Nephron (organoid): ENCODE measurements around the gene NCAPD2.
A peak's percentile ranks its signal among the peaks of the same experiment; 100 is the strongest.
"Not testable (repeated sequence)": the region's sequence is repeated elsewhere in the genome, so short reads cannot be mapped to it uniquely, and the experiment has no call there.

Experiments used
- H3K27ac Mint-ChIP-seq, 3 experiments: 2 replicates each; pipeline ENCODE4 v1.8.0; 2020; ENCODE audit warnings: mixed read lengths in 3 of 3, mild to moderate bottlenecking in 2 of 3, moderate library complexity in 1 of 3
- H3K27me3 Mint-ChIP-seq: 2 replicates; pipeline ENCODE4 v1.8.0; 2021; ENCODE audit warnings: low read depth, mild to moderate bottlenecking, moderate library complexity, mixed read lengths
- H3K36me3 Mint-ChIP-seq: 2 replicates; pipeline ENCODE4 v1.8.0; 2020; ENCODE audit warnings: low read depth, mixed read lengths
- H3K4me1 Mint-ChIP-seq: 2 replicates; pipeline ENCODE4 v1.8.0; 2020; ENCODE audit warnings: mixed read lengths
- H3K4me3 Mint-ChIP-seq, 3 experiments: 2 replicates each; pipeline ENCODE4 v1.8.0; 2020; ENCODE audit warnings: mild to moderate bottlenecking in 3 of 3, mixed read lengths in 3 of 3, moderate library complexity in 2 of 3
- H3K9me3 Mint-ChIP-seq: 2 replicates; pipeline ENCODE4 v1.8.0; 2020; ENCODE audit warnings: mixed read lengths
- TF ChIP-seq, protein P1 (sequence below), 3 experiments: fragments of 200-600 bp; sonication (generic); IDR thresholded peaks; one replicate each; pipeline ENCODE4 v1.5.0; 2021; ENCODE audit warnings: antibody characterized with exemption in 3 of 3; ENCODE audit not compliant: unreplicated experiment in 3 of 3

Gene NCAPD2

DNA sequence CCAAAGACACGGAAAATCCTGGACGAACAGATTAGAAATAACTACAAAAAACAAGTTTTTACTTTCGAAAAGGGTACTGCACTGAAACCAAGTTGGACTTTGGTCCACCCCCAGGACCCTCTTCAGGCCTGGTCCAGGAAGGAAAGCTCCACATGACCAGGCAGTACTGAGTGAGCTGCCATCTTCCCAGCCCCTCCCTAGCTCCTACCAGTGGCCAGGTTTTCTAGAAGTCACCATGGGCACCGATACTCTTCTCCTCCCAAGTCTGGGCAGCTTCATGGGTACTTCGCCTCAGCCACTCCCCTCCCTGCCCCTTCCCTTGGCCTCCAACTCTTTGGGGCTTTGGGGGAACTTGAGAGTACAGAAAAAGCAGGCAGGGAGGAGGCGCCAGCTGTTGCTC is 30.0 kb upstream of the NCAPD2 start:
- TF ChIP-seq, protein P1, sequence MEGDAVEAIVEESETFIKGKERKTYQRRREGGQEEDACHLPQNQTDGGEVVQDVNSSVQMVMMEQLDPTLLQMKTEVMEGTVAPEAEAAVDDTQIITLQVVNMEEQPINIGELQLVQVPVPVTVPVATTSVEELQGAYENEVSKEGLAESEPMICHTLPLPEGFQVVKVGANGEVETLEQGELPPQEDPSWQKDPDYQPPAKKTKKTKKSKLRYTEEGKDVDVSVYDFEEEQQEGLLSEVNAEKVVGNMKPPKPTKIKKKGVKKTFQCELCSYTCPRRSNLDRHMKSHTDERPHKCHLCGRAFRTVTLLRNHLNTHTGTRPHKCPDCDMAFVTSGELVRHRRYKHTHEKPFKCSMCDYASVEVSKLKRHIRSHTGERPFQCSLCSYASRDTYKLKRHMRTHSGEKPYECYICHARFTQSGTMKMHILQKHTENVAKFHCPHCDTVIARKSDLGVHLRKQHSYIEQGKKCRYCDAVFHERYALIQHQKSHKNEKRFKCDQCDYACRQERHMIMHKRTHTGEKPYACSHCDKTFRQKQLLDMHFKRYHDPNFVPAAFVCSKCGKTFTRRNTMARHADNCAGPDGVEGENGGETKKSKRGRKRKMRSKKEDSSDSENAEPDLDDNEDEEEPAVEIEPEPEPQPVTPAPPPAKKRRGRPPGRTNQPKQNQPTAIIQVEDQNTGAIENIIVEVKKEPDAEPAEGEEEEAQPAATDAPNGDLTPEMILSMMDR (IDR thresholded peaks at IDR 0.05; ENCODE audit: unreplicated experiment in 3 of 3): no peak
- Mint-ChIP-seq H3K4me3 (no peak overlapping the region), H3K27me3 (peaks cover 3% of the 10 kb centered on the region), H3K9me3 (no peaks in the 10 kb centered on the region), H3K27ac (no peak overlapping the region), H3K36me3 (peaks cover 36% of the 10 kb centered on the region), H3K4me1 (peaks cover 14% of the 10 kb centered on the region)

DNA sequence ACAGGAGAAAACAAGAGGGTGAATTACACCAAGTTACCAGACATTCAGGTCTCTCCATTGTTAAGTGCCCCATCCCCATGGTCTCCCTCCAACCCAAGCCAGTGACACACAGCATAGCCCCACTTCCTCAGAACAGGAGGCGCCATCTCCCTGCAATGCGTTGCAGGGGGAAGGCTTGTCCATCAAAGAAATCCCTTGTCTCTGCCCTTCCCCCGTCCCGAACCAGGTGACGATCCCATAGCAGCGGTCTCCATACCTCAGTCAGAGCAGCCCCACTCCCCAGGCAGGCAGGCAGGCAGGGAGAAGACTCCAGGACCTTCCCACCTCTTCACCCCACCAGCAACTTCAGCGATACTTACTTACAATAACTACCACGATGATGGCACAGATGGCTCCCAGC is 29.4 kb upstream of the NCAPD2 start:
- H3K4me1 Mint-ChIP-seq: peaks cover 21% of the 10 kb centered on the region
- no peak overlapping the region for H3K4me3 Mint-ChIP-seq
- TF ChIP-seq, protein P1 (IDR thresholded peaks at IDR 0.05; ENCODE audit: unreplicated experiment in 3 of 3): no peak
- H3K36me3 Mint-ChIP-seq: peaks cover 30% of the 10 kb centered on the region
- peaks cover 3% of the 10 kb centered on the region for H3K27me3 Mint-ChIP-seq
- H3K9me3 Mint-ChIP-seq: no peaks in the 10 kb centered on the region
- no peak overlapping the region for H3K27ac Mint-ChIP-seq

DNA sequence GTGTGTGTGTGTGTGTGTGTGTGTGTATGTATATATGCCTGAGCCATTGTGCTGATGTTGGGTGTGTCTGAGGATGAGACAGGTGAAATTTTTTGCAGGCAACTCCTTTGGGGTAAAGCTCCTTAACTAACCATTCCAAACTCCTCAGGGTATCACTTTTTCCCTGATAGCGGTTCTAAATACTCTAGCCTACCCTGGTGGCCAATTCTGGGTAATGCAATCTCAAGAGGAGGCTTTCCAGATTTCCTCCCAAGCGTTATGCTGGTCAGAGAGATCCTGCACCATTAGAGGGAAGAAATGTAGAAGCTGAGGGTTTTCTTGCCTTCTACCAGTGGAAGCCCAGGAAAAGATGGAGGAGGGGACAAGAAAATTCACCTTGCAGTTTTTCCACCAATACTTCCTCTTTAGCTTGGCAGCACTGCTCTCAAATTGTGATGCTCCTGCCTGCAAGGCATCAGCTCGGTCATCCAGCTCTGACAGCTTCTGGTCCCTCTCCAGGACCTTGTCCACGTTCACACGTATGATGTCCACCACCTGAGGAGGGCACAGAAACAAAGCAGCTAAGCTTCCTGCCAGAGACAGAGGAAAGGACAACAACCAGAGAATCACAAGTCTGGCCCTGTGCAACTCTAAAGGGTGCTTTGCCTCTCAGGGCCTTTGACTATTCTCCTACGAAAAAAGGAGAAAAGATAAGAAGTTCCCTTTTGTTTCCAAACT is 28.3 kb upstream of the NCAPD2 start:
- H3K36me3 Mint-ChIP-seq: peaks cover 30% of the 10 kb centered on the region

DNA sequence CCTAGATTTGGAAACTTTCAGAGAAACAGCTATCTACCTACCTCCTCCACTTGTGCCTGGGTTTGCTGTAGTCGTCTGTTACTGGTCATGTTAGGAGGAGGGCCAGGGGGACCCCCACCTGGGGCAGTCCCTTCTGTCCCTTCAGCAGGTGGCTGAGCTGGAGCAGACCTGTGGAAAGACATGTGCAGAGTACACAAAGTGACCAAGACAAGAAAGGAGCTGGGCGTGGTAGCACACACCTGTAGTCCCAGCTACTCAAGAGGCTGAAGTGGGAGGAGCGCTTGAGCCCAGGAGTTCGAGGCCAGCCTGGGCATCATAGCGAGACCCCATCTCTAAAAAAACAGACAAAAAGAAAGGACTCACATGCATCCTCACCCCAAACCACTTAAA is 27.7 kb upstream of the NCAPD2 start:
- TF ChIP-seq, protein P1 (IDR thresholded peaks at IDR 0.05; ENCODE audit: unreplicated experiment in 3 of 3): no peak
- peaks cover 26% of the 10 kb centered on the region for H3K36me3 Mint-ChIP-seq
- peaks cover 28% of the 10 kb centered on the region for H3K4me1 Mint-ChIP-seq
- H3K9me3 Mint-ChIP-seq: no peaks in the 10 kb centered on the region
- H3K27ac Mint-ChIP-seq: no peak overlapping the region
- H3K27me3 Mint-ChIP-seq: peaks cover 6% of the 10 kb centered on the region
- H3K4me3 Mint-ChIP-seq: no peak overlapping the region

More for the DNA sequence above, 28.3 kb upstream of the NCAPD2 start:
- Mint-ChIP-seq H3K4me3 (peak overlapping the region in 2 of 3 experiments; percentile 40 to 65), H3K27me3 (peaks cover 3% of the 10 kb centered on the region), H3K27ac (no peak overlapping the region), H3K9me3 (no peaks in the 10 kb centered on the region), H3K4me1 (peaks cover 25% of the 10 kb centered on the region)
- TF ChIP-seq, protein P1 (IDR thresholded peaks at IDR 0.05; ENCODE audit: unreplicated experiment in 3 of 3): peak; percentile 70 to 78 (median 78)

DNA sequence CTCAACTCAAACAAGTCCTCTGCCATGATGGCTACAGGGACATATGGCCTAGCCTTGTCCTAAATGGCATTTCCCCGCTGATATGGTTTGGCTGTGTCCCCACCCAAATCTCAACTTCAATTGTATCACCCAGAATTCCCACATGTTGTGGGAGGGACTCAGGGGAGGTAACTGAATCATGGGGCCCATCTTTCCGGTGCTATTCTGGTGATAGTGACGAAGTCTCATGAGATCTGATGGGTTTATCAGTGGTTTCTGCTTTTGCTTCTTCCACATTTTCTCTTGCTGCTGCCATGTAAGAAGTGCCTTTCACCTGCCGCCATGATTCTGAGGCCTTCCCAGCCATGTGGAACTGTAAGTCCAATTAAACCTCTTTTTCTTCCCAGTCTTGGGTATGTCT is 27.2 kb upstream of the NCAPD2 start:
- Mint-ChIP-seq H3K36me3 (peaks cover 26% of the 10 kb centered on the region), H3K4me3 (peak overlapping the region in 1 of 3 experiments; percentile 45), H3K4me1 (peaks cover 31% of the 10 kb centered on the region)
- not testable (repeated sequence) for H3K27ac Mint-ChIP-seq, H3K9me3 Mint-ChIP-seq, H3K27me3 Mint-ChIP-seq

DNA sequence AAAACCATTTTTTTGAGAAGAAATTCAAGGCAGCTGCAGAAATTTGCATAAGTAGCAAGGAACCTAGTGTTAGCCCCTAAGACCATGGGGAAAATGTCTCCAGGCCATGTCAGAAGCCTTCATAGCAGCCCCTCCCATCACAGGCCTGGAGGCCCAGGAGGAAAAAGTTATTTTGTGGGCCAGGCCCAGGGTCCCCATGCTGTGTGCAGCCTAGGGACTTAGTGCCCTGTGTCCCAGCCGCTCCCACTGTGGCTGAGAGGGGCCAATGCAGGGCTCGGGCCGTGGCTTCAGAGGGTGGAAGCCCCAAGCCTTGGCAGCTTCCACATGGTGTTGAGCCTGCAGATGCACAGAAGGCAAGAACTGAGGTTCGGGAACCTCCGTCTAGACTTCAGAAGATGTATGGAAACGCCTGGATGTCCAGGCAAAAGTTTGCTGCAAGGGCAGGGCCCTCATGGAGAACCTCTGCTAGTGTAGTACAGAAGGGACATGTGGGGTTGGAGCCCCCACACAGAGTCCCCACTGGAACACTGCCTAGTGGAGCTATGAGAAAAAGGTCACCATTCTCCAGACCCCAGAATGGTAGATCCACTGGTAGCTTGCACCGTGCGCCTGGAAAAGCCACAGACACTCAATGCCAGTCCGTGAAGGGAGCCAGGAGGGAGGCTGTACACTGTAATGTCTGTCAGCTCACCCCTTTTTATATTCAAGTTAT is 26.2 kb upstream of the NCAPD2 start:
- H3K9me3 Mint-ChIP-seq: not testable (repeated sequence)
- peaks cover 19% of the 10 kb centered on the region for H3K36me3 Mint-ChIP-seq
- peaks cover 31% of the 10 kb centered on the region for H3K4me1 Mint-ChIP-seq

DNA sequence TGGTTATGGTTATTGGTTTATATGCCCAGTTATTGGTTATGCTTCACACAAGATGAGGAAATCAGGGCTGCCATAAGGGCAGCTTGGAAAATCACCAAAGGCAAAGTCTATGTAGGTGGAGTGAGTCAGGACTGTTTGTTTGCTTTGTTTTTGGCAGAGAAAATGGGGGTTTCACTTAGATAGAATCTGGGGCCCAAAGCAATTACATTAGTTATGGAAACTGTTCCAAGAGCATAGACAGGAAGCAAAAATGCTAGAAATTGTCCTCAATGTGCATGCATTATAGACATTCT is 25.7 kb upstream of the NCAPD2 start:
- Mint-ChIP-seq H3K4me3 (peak overlapping the region; percentile 83 to 88 (median 84)), H3K36me3 (peaks cover 15% of the 10 kb centered on the region), H3K4me1 (peaks cover 31% of the 10 kb centered on the region), H3K27me3 (peaks cover 9% of the 10 kb centered on the region), H3K27ac (no peak overlapping the region), H3K9me3 (no peaks in the 10 kb centered on the region)
- TF ChIP-seq, protein P1 (IDR thresholded peaks at IDR 0.05; ENCODE audit: unreplicated experiment in 3 of 3): no peak

More for the DNA sequence above, 26.2 kb upstream of the NCAPD2 start:
- not testable (repeated sequence) for H3K27me3 Mint-ChIP-seq, H3K27ac Mint-ChIP-seq
- peak overlapping the region; percentile 17 to 84 (median 59) for H3K4me3 Mint-ChIP-seq
